Common myeloid progenitor, CD34-positive (primary cell): Measurements from ENCODE around the gene NCOA7.
A peak's percentile ranks its signal among the peaks of the same experiment; 100 is the strongest.

Experiments
- CTCF ChIA-PET: fragments of 350-600 bp; sonication (Branson Sonifier 250); formaldehyde crosslinking; loops from one replicate; lab custom pipeline; 2021; ENCODE audit warnings: antibody characterized with exemption; lab: Charles Lee
- POLR2A ChIA-PET: fragments of 350-600 bp; sonication (Branson Sonifier 250); formaldehyde crosslinking; loops from one replicate; lab custom pipeline; 2021; ENCODE audit warnings: antibody characterized with exemption; lab: Charles Lee
- DNase-seq, 3 donors: peaks; one replicate each; pipeline versions ENCODE4 v3.0.0 to v3.0.0-alpha.2; 2013
- H3K27ac ChIP-seq, 2 experiments: 1 replicate in 1 of 2; 2 replicates in 1 of 2; pipeline ENCODE4 v1.7.0; 2013; ENCODE audit warnings: inconsistent platforms in 2 of 2, low read length in 2 of 2, mild to moderate bottlenecking in 2 of 2, low read depth in 1 of 2, moderate library complexity in 1 of 2; ENCODE audit not compliant: severe bottlenecking in 2 of 2, insufficient read depth in 1 of 2, poor library complexity in 1 of 2
- H3K27me3 ChIP-seq, 5 experiments: replicated peaks in 2 of 5; 1 replicate in 3 of 5; 2 replicates in 2 of 5; pipeline versions ENCODE4 v1.6.1 to v1.7.0; 2013; ENCODE audit warnings: low read length in 4 of 5, mild to moderate bottlenecking in 2 of 5, moderate library complexity in 2 of 5, inconsistent platforms in 1 of 5; ENCODE audit not compliant: insufficient read depth in 5 of 5, control insufficient read depth in 4 of 5
- H3K36me3 ChIP-seq, 4 experiments: 1 replicate in 2 of 4; 2 replicates in 2 of 4; pipeline versions ENCODE4 v1.6.1 to v1.7.0; 2013; ENCODE audit warnings: low read length in 3 of 4, control low read depth in 1 of 4, mild to moderate bottlenecking in 1 of 4; ENCODE audit not compliant: control insufficient read depth in 4 of 4, insufficient read depth in 4 of 4
- H3K4me1 ChIP-seq, 4 experiments: 1 replicate in 3 of 4; 2 replicates in 1 of 4; pipeline versions ENCODE4 v1.6.1 to v1.7.1; 2013; ENCODE audit warnings: low read length in 3 of 4, mild to moderate bottlenecking in 3 of 4, control low read depth in 1 of 4, inconsistent platforms in 1 of 4, moderate library complexity in 1 of 4; ENCODE audit not compliant: control insufficient read depth in 4 of 4, insufficient read depth in 4 of 4; ENCODE audit errors: control extremely low read depth in 1 of 4
- H3K4me3 ChIP-seq, 7 experiments: 1 replicate in 4 of 7; 2 replicates in 3 of 7; pipeline versions ENCODE4 v1.5.1 to v1.7.0; 2013; ENCODE audit warnings: mild to moderate bottlenecking in 7 of 7, low read length in 6 of 7, moderate library complexity in 6 of 7, inconsistent platforms in 2 of 7, low read depth in 2 of 7, control low read depth in 1 of 7; ENCODE audit not compliant: insufficient read depth in 4 of 7, control insufficient read depth in 1 of 7; ENCODE audit errors: extremely low read depth in 1 of 7
- H3K9me3 ChIP-seq, 5 experiments: 1 replicate in 4 of 5; 2 replicates in 1 of 5; pipeline versions ENCODE4 v1.6.1 to v1.7.1; 2013; ENCODE audit warnings: low read length in 4 of 5, mild to moderate bottlenecking in 2 of 5, inconsistent platforms in 1 of 5, low read depth in 1 of 5, moderate library complexity in 1 of 5; ENCODE audit not compliant: control insufficient read depth in 4 of 5, insufficient read depth in 2 of 5; ENCODE audit errors: control extremely low read depth in 1 of 5
- WGBS: methylation state at CpG from one replicate; pipeline ENCODE4 v1.1.5; 2013; ENCODE audit not compliant: insufficient coverage; 5-methylcytosine and 5-hydroxymethylcytosine counted together

The NCOA7 gene

DNA sequence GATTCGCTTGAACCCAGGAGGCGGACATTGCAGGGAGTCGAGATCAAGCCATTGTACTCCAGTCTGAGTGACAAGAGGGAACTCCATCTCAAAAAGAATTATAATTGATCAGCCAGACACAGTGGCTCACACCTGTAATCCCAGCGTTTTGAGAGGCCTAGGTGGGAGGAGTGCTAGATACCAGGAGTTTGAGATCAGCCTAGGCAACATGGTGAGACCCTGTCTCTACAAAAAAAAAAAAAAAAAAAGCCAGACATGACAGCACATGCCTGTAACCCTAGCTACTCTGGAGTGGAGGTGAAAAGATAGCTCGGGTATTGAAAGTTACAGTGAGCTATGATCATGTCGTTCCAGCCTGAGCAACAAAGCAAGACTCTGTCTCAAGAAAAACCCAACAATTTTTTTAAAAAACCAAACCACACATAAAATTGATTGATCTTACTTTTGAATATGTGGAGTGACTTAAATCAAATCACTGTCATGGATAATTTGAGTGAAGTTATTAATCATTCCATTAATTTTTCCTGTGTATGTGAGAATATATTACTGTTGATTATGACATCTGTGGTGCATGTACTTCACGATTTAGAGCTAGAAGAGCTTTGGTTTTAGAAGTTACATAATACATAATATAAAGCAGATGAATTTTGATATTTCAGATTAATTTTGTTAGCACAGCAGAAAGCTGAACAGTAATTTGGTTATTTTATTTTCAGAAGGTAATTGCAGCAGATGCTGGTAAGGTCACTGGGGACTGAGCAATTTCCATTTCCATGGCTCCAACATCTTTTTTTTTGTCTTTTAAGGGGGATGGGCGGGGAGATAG, 34.4 kb downstream of the NCOA7 start:
- Histone ChIP-seq H3K4me3 (no peak overlapping the region), H3K27me3 (no peaks in the 10 kb centered on the region), H3K9me3 (no peaks in the 10 kb centered on the region), H3K4me1 (peaks cover 20 to 55% (median 35%) of the 10 kb centered on the region in 4 experiments), H3K27ac (no peak overlapping the region), H3K36me3 (peaks cover 0 to 15% (median 10%) of the 10 kb centered on the region in 4 experiments)
- ChIA-PET CTCF (interaction anchor here (1.3 to 2.3 kb wide), 5 partner anchors 13 to 131 kb away, joined by 4 to 9 read pairs (median 4); partner anchors contain the start of genes HINT3 and NCOA7), POLR2A (no interaction called here)
- DNase-seq: no peak
- WGBS: 100% methylated on average over 4 of the region's 8 CpGs

DNA sequence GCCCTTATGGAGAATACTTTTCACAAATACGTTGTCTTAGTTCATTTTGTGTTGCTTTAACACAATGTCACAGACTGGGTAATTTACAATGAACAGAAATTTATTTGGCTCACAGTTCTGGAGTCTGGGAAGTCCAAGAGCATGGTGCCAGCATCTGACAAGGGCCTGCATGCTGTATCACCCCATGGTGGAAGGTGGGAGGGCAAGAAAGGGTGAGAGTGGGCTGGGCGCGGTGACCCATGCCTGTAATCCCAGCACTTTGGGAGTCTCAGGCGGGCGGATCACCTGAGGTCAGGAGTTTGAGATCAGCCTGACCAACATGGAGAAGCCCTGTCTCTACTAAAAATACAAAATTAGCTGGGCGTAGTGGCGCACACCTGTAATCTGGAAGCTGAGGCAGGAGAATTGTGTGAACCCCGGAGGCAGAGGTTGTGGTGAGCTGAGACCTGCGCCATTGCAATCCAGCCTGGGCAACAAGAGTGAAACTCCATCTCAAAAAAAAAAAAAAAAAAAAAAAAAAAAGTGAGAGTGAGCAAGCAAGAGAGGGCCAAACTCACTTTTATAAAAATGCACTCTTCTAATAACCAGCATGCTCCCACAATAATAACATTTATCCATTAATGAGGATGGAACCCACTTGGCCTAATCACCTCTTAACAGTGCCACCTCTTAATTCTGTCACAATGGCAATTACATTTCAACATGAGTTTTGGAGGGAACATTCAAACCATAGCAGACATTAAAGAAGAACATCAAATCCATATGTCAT, 36.1 kb downstream of the NCOA7 start:
- WGBS: 94% methylated on average over 5 of the region's 9 CpGs
- peaks cover 28 to 55% (median 37%) of the 10 kb centered on the region in 4 experiments for H3K4me1 ChIP-seq
- ChIA-PET POLR2A (no interaction called here), CTCF (interaction anchor here (13.6 kb wide), 1 partner anchor 35 kb away, joined by 131 read pairs; the partner anchor contains the start of gene NCOA7)
- H3K36me3 ChIP-seq: peaks cover 0 to 7% (median 2%) of the 10 kb centered on the region in 4 experiments
- no peak overlapping the region for H3K4me3 ChIP-seq
- no peaks in the 10 kb centered on the region for H3K9me3 ChIP-seq
- no peak for DNase-seq
- no peak overlapping the region for H3K27ac ChIP-seq
- H3K27me3 ChIP-seq: no peaks in the 10 kb centered on the region

DNA sequence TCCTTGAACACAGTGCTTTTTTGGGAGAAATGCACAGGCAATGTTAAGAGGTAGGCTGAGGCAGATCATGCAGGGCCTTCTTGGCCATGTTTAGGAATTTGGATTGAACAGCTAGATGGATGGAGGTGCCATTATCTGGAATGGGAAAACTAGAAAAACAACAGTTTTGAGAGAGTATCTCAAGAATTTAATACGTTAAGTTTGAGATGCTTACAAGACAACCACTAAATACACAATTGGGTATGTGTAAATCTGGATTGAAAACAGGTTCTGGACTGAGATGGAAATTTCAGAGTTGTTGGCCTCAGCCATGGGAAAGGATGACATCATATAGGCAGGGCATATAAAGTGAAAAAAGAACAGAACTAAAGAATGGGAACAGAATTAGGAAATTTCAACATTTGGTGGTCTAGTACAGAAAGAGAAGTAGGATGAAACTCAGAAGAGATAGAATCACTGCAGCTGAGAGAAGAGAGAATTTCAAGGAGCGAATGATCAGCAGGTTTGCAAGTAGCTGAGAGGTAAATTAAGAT, 37.1 kb downstream of the NCOA7 start:
- H3K36me3 ChIP-seq: peaks cover 0 to 7% (median 2%) of the 10 kb centered on the region in 4 experiments
- no peaks in the 10 kb centered on the region for H3K27me3 ChIP-seq
- no peak for DNase-seq
- 88% methylated on average over 1 of the region's 2 CpGs for WGBS
- ChIA-PET POLR2A (no interaction called here), CTCF (interaction anchor here (0.9 to 13.6 kb wide), 4 partner anchors 9 to 36 kb away, joined by 3 to 131 read pairs (median 3); partner anchors contain the start of gene NCOA7)
- no peak overlapping the region for H3K27ac ChIP-seq
- H3K4me3 ChIP-seq: no peak overlapping the region
- H3K4me1 ChIP-seq: peaks cover 31 to 55% (median 46%) of the 10 kb centered on the region in 4 experiments
- H3K9me3 ChIP-seq: no peaks in the 10 kb centered on the region

DNA sequence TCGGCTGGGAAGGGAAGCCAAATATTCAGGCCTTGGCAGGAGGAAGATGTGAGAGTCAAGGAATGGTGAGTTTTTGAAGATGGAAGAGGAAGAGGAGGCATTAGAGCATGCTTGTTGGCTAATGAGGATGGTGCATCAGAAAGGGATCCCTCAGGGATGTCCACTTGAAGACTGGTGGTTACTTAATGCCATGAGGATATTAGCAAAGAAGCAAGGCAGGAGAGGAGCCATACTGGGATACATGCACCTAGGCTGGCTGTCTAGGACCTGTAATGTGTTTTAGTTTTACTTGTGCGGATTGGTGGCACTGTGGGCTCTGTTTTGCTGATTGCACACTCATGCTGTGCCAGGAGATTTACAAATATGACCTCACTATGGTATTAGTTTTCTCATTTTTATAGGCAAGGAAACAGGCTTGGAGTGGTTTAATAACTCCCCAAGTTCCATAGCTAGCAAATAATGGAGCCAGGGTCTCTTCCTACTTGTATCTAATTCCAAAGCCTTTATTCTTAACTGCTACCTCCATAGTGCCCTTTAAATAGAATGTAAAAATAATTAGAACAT, 37.8 kb downstream of the NCOA7 start:
- H3K4me1 ChIP-seq: peaks cover 33 to 57% (median 51%) of the 10 kb centered on the region in 4 experiments
- H3K27me3 ChIP-seq: no peaks in the 10 kb centered on the region
- peaks cover 0 to 7% (median 2%) of the 10 kb centered on the region in 4 experiments for H3K36me3 ChIP-seq
- H3K4me3 ChIP-seq: no peak overlapping the region
- ChIA-PET POLR2A (no interaction called here), CTCF (interaction anchor here (0.9 to 13.6 kb wide), 6 partner anchors 8 to 37 kb away, joined by 3 to 131 read pairs (median 3); partner anchors contain the start of gene NCOA7)
- H3K9me3 ChIP-seq: no peaks in the 10 kb centered on the region
- DNase-seq: no peak
- 100% methylated on average over 2 of the region's 2 CpGs for WGBS
- H3K27ac ChIP-seq: peak overlapping the region in 1 of 2 experiments; percentile 69

DNA sequence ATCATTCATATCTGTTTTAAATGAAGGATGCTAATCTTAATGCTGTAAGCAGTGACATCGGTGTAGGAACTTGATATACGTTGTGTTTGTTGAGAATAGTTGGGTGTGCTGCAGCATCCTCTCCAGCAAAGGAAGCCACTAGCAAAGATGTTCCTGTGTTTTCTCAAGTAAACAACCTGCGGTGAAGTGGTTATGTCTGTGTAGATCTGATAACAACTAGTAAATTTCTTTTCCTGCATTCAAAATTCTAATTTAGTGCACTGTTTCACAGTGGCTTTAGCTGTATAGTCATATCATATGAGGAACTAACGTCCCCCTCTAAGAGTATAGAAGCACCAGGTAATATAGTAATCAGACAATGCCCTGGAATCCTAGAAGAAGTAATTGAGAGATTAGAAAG, 38.7 kb downstream of the NCOA7 start:
- no CpG with 5 or more reads among the region's 4 CpGs for WGBS
- H3K9me3 ChIP-seq: no peaks in the 10 kb centered on the region
- peak; percentile 89 to 99 (median 97) for DNase-seq
- peak overlapping the region; percentile 30 to 69 for H3K27ac ChIP-seq
- H3K27me3 ChIP-seq: no peaks in the 10 kb centered on the region
- H3K4me3 ChIP-seq: peak overlapping the region in 1 of 7 experiments; percentile 40
- peaks cover 35 to 63% (median 56%) of the 10 kb centered on the region in 4 experiments for H3K4me1 ChIP-seq
- CTCF ChIA-PET: interaction anchor here (0.7 to 13.6 kb wide), 10 partner anchors 9 to 90 kb away, joined by 3 to 131 read pairs (median 4); partner anchors contain the start of gene NCOA7
- H3K36me3 ChIP-seq: peaks cover 0 to 7% (median 2%) of the 10 kb centered on the region in 4 experiments
- POLR2A ChIA-PET: interaction anchor here (0.6 kb wide), 1 partner anchor 36 kb away, joined by 3 read pairs; no protein-coding TSS in a partner anchor

DNA sequence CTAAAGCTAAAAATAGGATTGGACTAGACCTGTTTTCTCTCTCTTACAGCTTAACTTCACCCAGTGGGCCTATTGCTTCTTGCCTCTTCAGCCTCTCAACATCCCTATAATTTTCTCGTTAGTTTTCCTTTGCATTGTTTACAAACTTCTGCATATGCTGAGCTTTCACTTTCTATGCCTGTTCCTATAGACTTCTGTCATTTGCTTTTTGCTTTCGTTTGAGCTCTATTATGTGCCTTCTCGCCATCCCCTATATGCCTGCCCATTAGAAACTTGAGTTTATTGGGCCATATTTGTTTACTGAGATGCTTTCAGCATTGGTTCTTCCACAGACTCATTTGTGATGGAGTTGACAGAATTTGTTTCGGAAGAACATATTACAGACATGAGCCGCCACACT, 40.9 kb downstream of the NCOA7 start:
- ChIA-PET CTCF (interaction anchor here (0.9 to 13.6 kb wide), 6 partner anchors 8 to 40 kb away, joined by 3 to 131 read pairs (median 4); partner anchors contain the start of gene NCOA7), POLR2A (no interaction called here)
- 73% methylated on average over 4 of the region's 5 CpGs for WGBS
- peak overlapping the region in 1 of 2 experiments; percentile 69 for H3K27ac ChIP-seq
- DNase-seq: peak in 2 of 3 donors; percentile 59 to 70
- H3K36me3 ChIP-seq: peaks cover 0 to 4% (median 2%) of the 10 kb centered on the region in 4 experiments
- H3K9me3 ChIP-seq: no peaks in the 10 kb centered on the region
- peaks cover 47 to 75% (median 67%) of the 10 kb centered on the region in 4 experiments for H3K4me1 ChIP-seq
- H3K27me3 ChIP-seq: no peaks in the 10 kb centered on the region
- H3K4me3 ChIP-seq: peak overlapping the region in 4 of 7 experiments; percentile 9 to 51 (median 39)
